ENCODE measurements around the gene TNFRSF12A. TPM values are rescaled to one million over a fixed set of nuclear protein-coding genes. Genes with fewer than 3 reads are reported as not detected.

Gene TNFRSF12A
- total and polyA plus RNA-seq, 7 donors, result 69.5 to 889 (median 164) TPM

DNA sequence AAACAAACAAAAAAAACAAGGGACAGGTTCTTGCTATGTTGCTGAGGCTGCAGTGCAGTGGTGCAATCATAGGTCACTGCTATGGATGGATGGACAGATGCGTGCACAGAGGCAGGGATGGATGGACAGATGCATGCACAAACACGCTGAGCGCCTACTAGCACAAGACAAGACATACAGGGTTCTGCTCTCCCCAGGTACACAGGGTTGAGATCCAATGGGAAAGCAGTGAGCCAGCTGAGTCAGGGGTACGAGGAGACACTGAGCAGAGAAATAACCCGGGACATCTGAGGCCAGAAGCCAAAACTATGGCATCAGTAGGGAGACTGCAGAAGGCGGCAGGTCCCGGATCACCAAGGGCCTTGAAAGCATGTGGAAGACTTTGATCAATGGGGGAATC lies 51.5 kb downstream of the TNFRSF12A start:
- no peak for DNase-seq
- no peaks in the 10 kb centered on the region for H3K27me3 ChIP-seq (ENCODE audit: insufficient read depth in 3 of 3, low read length in 2 of 3)
- H3K4me3 ChIP-seq, result no peak overlapping the region
- intact Hi-C loops (cut with DNase I), result no loop called here
- ATAC-seq, result peak in 1 of 4 donors; percentile 15
- TF ChIP-seq CTCF (IDR thresholded peaks at IDR 0.05), result no peak
- WGBS, 3 donors, result 81 to 84% (median 83%) methylated on average over 7 of the region's 7 CpGs
- peaks cover 8% of the 10 kb centered on the region for H3K4me1 ChIP-seq
- no peaks in the 10 kb centered on the region for H3K9me3 ChIP-seq
- H3K36me3 ChIP-seq (ENCODE audit: insufficient read depth in 1 of 2, low read depth in 1 of 2), result peaks cover 0 to 13% of the 10 kb centered on the region in 2 donors
- H3K27ac ChIP-seq, result no peak overlapping the region

Other genes with a start within 250 kb of the TNFRSF12A start
- 100 to 1,000 TPM; 226 to 317 (median 296) TPM for gene ELOB, start 243.1 kb upstream of the TNFRSF12A start, total RNA-seq
- gene ELOB, start 243.1 kb upstream of the TNFRSF12A start, polyA plus RNA-seq, result 100 to 1,000 TPM; 344 to 660 (median 388) TPM
- gene PRSS33, start 232.8 kb upstream of the TNFRSF12A start, total RNA-seq, result not detected
- gene PRSS33, start 232.8 kb upstream of the TNFRSF12A start, polyA plus RNA-seq, result not detected
- not detected for gene PRSS41, start 221.9 kb upstream of the TNFRSF12A start, total RNA-seq
- not detected for gene PRSS41, start 221.9 kb upstream of the TNFRSF12A start, polyA plus RNA-seq
- gene PRSS21, start 203.1 kb upstream of the TNFRSF12A start, total RNA-seq, result not detected
- under 1 TPM; 0.05 to 0.20 (median 0.10) TPM for gene PRSS21, start 203.1 kb upstream of the TNFRSF12A start, polyA plus RNA-seq
- not detected for gene ZG16B, start 190.1 kb upstream of the TNFRSF12A start, total RNA-seq
- gene ZG16B, start 190.1 kb upstream of the TNFRSF12A start, polyA plus RNA-seq, result under 1 TPM in 1 of 3 donors, not detected in 2; 0.62 TPM
- gene PRSS22, start 162.2 kb upstream of the TNFRSF12A start, total RNA-seq, result under 1 TPM in 1 of 4 donors, not detected in 3; 0.20 TPM
- under 1 TPM in 2 of 3 donors, not detected in 1; 0.07 to 0.13 TPM for gene PRSS22, start 162.2 kb upstream of the TNFRSF12A start, polyA plus RNA-seq
- gene FLYWCH2, start 137.2 kb upstream of the TNFRSF12A start, total RNA-seq, result 10 to 100 TPM; 14.1 to 15.7 (median 15.4) TPM
- gene FLYWCH2, start 137.2 kb upstream of the TNFRSF12A start, polyA plus RNA-seq, result 10 to 100 TPM; 26.5 to 39.4 (median 35.5) TPM
- 10 to 100 TPM; 33.0 to 55.5 (median 40.3) TPM for gene FLYWCH1, start 108.4 kb upstream of the TNFRSF12A start, total RNA-seq
- gene FLYWCH1, start 108.4 kb upstream of the TNFRSF12A start, polyA plus RNA-seq, result 10 to 100 TPM; 21.2 to 65.2 (median 24.7) TPM
- not detected for gene KREMEN2, start 56.1 kb upstream of the TNFRSF12A start, total RNA-seq
- gene KREMEN2, start 56.1 kb upstream of the TNFRSF12A start, polyA plus RNA-seq, result under 1 TPM in 2 of 3 donors, not detected in 1; 0.01 to 0.04 TPM
- gene PAQR4, start 51.0 kb upstream of the TNFRSF12A start, total RNA-seq, result 10 to 100 TPM in 1 of 4 donors, 1 to 10 TPM in 3; 4.6 to 15.9 (median 8.1) TPM
- gene PAQR4, start 51.0 kb upstream of the TNFRSF12A start, polyA plus RNA-seq, result 10 to 100 TPM; 12.3 to 26.1 (median 15.0) TPM
- 1 to 10 TPM in 1 of 4 donors, under 1 TPM in 3; 0.27 to 1.2 (median 0.56) TPM for gene PKMYT1, start 39.9 kb upstream of the TNFRSF12A start, total RNA-seq
- gene PKMYT1, start 39.9 kb upstream of the TNFRSF12A start, polyA plus RNA-seq, result 1 to 10 TPM in 2 of 3 donors, under 1 TPM in 1; 0.84 to 3.7 (median 2.0) TPM
- 1 to 10 TPM in 1 of 4 donors, under 1 TPM in 3; 0.17 to 2.2 (median 0.86) TPM for gene CLDN9, start 7.4 kb upstream of the TNFRSF12A start, total RNA-seq
- gene CLDN9, start 7.4 kb upstream of the TNFRSF12A start, polyA plus RNA-seq, result 1 to 10 TPM in 1 of 3 donors, under 1 TPM in 2; 0.12 to 1.3 (median 0.18) TPM
- gene CLDN6, start 2.2 kb upstream of the TNFRSF12A start, total RNA-seq, result not detected
- gene CLDN6, start 2.2 kb upstream of the TNFRSF12A start, polyA plus RNA-seq, result 1 to 10 TPM in 1 of 3 donors, under 1 TPM in 2; 0.05 to 5.5 (median 0.45) TPM
- gene HCFC1R1, start 3.6 kb downstream of the TNFRSF12A start, total RNA-seq, result 100 to 1,000 TPM in 2 of 4 donors, 10 to 100 TPM in 2; 65.1 to 258 (median 129) TPM
- 100 to 1,000 TPM; 131 to 233 (median 216) TPM for gene HCFC1R1, start 3.6 kb downstream of the TNFRSF12A start, polyA plus RNA-seq
- 10 to 100 TPM; 17.0 to 34.4 (median 25.8) TPM for gene THOC6, start 3.7 kb downstream of the TNFRSF12A start, total RNA-seq
- gene THOC6, start 3.7 kb downstream of the TNFRSF12A start, polyA plus RNA-seq, result 10 to 100 TPM; 26.9 to 72.2 (median 39.8) TPM
- gene BICDL2, start 16.6 kb downstream of the TNFRSF12A start, total RNA-seq, result not detected
- under 1 TPM in 2 of 3 donors, not detected in 1; 0.01 to 0.18 TPM for gene BICDL2, start 16.6 kb downstream of the TNFRSF12A start, polyA plus RNA-seq
- gene MMP25, start 26.2 kb downstream of the TNFRSF12A start, total RNA-seq, result 1 to 10 TPM in 3 of 4 donors, under 1 TPM in 1; 0.67 to 2.3 (median 1.2) TPM
- gene MMP25, start 26.2 kb downstream of the TNFRSF12A start, polyA plus RNA-seq, result 1 to 10 TPM in 1 of 3 donors, under 1 TPM in 2; 0.13 to 1.2 (median 0.23) TPM
- 100 to 1,000 TPM in 3 of 4 donors, 10 to 100 TPM in 1; 90.5 to 192 (median 123) TPM for gene IL32, start 45.3 kb downstream of the TNFRSF12A start, total RNA-seq
- 100 to 1,000 TPM; 302 to 749 (median 618) TPM for gene IL32, start 45.3 kb downstream of the TNFRSF12A start, polyA plus RNA-seq
- under 1 TPM in 1 of 4 donors, not detected in 3; 0.16 TPM for gene ZSCAN10, start 78.9 kb downstream of the TNFRSF12A start, total RNA-seq
- under 1 TPM in 1 of 3 donors, not detected in 2; 0.07 TPM for gene ZSCAN10, start 78.9 kb downstream of the TNFRSF12A start, polyA plus RNA-seq
- gene ZNF205, start 92.2 kb downstream of the TNFRSF12A start, total RNA-seq, result 1 to 10 TPM; 1.8 to 4.1 (median 1.9) TPM
- 1 to 10 TPM; 1.9 to 5.4 (median 4.6) TPM for gene ZNF205, start 92.2 kb downstream of the TNFRSF12A start, polyA plus RNA-seq
- gene ZNF213, start 114.7 kb downstream of the TNFRSF12A start, total RNA-seq, result 10 to 100 TPM in 1 of 4 donors, 1 to 10 TPM in 3; 8.1 to 11.6 (median 9.2) TPM
- 10 to 100 TPM in 2 of 3 donors, 1 to 10 TPM in 1; 7.9 to 19.1 (median 18.9) TPM for gene ZNF213, start 114.7 kb downstream of the TNFRSF12A start, polyA plus RNA-seq
- gene OR1F1, start 167.8 kb downstream of the TNFRSF12A start, total RNA-seq, result not detected
- not detected for gene OR1F1, start 167.8 kb downstream of the TNFRSF12A start, polyA plus RNA-seq
- gene ZNF200, start 214.8 kb downstream of the TNFRSF12A start, total RNA-seq, result 1 to 10 TPM; 2.8 to 4.0 (median 3.4) TPM
- 1 to 10 TPM; 1.3 to 5.8 (median 2.6) TPM for gene ZNF200, start 214.8 kb downstream of the TNFRSF12A start, polyA plus RNA-seq
- gene MEFV, start 236.3 kb downstream of the TNFRSF12A start, total RNA-seq, result under 1 TPM; 0.24 to 0.81 (median 0.69) TPM
- under 1 TPM; 0.07 to 0.09 (median 0.08) TPM for gene MEFV, start 236.3 kb downstream of the TNFRSF12A start, polyA plus RNA-seq

Data from psoas muscle (tissue), 8 donors.